NCI-H345 (cell line): Measurements from ENCODE around the gene ASS1.
A peak's percentile ranks its signal among the peaks of the same experiment; 100 is the strongest.

ENCODE experiments used
- DNase-seq: peaks from one replicate; lab custom pipeline; 2025; lab: John Stamatoyannopoulos, UW

Gene ASS1

GRCh38 chr9:130454812-130455325 lies 10.1 kb downstream of the ASS1 start:
- DNase-seq: no peak

- DNase-seq: no peak
Measured at GRCh38 chr9:130458027-130458803, 13.5 kb downstream of the ASS1 start.

- no peak for DNase-seq
Measured at GRCh38 chr9:130458804-130459067, 14.0 kb downstream of the ASS1 start.

GRCh38 chr9:130459151-130459550 lies 14.4 kb downstream of the ASS1 start:
- no peak for DNase-seq

- no peak for DNase-seq
Measured at GRCh38 chr9:130459941-130460669, 15.3 kb downstream of the ASS1 start.

- DNase-seq: peak; percentile 56
Measured at GRCh38 chr9:130461218-130461630, 16.5 kb downstream of the ASS1 start.

GRCh38 chr9:130461731-130462130 lies 17.0 kb downstream of the ASS1 start:
- DNase-seq: no peak

GRCh38 chr9:130462685-130463540 lies 18.2 kb downstream of the ASS1 start:
- no peak for DNase-seq

GRCh38 chr9:130463763-130464745 lies 19.3 kb downstream of the ASS1 start:
- DNase-seq: no peak

GRCh38 chr9:130465383-130466096 lies 20.8 kb downstream of the ASS1 start:
- DNase-seq: no peak

- no peak for DNase-seq
Measured at GRCh38 chr9:130466537-130467217, 21.9 kb downstream of the ASS1 start.

GRCh38 chr9:130467316-130467715 lies 22.6 kb downstream of the ASS1 start:
- no peak for DNase-seq

GRCh38 chr9:130468566-130468965 lies 23.8 kb downstream of the ASS1 start:
- no peak for DNase-seq

- no peak for DNase-seq
Measured at GRCh38 chr9:130470269-130470668, 25.5 kb downstream of the ASS1 start.

GRCh38 chr9:130470950-130471349 lies 26.2 kb downstream of the ASS1 start:
- no peak for DNase-seq

GRCh38 chr9:130471411-130472183 lies 26.8 kb downstream of the ASS1 start:
- no peak for DNase-seq

GRCh38 chr9:130472184-130472705 lies 27.5 kb downstream of the ASS1 start:
- DNase-seq: no peak

- no peak for DNase-seq
Measured at GRCh38 chr9:130473009-130473408, 28.2 kb downstream of the ASS1 start.

GRCh38 chr9:130473566-130473965 lies 28.8 kb downstream of the ASS1 start:
- no peak for DNase-seq
